ENCODE data around the gene SPIB.

The SPIB gene

DNA sequence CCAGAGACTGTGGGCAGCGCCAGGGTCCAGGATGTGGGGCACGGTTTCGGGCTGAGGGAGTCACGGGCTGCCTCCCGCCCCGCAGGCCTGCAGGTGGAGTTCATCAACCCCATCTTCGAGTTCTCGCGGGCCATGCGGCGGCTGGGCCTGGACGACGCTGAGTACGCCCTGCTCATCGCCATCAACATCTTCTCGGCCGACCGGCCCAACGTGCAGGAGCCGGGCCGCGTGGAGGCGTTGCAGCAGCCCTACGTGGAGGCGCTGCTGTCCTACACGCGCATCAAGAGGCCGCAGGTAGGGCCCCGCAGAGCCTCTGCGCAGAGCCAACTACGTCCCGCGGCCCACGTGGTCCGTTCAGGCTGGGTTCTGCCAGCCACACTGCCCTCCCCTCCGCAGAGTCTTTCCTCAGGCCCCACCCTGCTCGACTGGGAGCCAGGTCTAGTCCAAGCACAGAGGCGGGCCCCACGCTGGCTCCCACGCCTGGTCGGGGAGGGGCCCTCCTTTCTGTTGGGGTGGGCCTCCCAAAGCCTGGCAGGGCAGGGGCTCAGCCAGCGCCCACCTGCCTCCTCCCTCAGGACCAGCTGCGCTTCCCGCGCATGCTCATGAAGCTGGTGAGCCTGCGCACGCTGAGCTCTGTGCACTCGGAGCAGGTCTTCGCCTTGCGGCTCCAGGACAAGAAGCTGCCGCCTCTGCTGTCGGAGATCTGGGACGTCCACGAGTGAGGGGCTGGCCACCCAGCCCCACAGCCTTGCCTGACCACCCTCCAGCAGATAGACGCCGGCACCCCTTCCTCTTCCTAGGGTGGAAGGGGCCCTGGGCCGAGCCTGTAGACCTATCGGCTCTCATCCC is 36.6 kb upstream of the SPIB start:
- in situ Hi-C loops (cut with HindIII; ENCODE audit: low pct_ligation_motif_present, low sequenced_read_pairs) = no loop called here
- Histone ChIP-seq H3K4me3 (ENCODE audit: low read depth, low read length) (no peak overlapping the region), H3K27ac (no peak overlapping the region), H3K36me3 (replicated peaks) (peaks cover 35% of the 10 kb centered on the region), H3K27me3 (replicated peaks) (no peaks in the 10 kb centered on the region)
- no peak for TF ChIP-seq CTCF (IDR thresholded peaks at IDR 0.05; ENCODE audit: low read depth, low read length, missing control alignments)
- no peak for DNase-seq

DNA sequence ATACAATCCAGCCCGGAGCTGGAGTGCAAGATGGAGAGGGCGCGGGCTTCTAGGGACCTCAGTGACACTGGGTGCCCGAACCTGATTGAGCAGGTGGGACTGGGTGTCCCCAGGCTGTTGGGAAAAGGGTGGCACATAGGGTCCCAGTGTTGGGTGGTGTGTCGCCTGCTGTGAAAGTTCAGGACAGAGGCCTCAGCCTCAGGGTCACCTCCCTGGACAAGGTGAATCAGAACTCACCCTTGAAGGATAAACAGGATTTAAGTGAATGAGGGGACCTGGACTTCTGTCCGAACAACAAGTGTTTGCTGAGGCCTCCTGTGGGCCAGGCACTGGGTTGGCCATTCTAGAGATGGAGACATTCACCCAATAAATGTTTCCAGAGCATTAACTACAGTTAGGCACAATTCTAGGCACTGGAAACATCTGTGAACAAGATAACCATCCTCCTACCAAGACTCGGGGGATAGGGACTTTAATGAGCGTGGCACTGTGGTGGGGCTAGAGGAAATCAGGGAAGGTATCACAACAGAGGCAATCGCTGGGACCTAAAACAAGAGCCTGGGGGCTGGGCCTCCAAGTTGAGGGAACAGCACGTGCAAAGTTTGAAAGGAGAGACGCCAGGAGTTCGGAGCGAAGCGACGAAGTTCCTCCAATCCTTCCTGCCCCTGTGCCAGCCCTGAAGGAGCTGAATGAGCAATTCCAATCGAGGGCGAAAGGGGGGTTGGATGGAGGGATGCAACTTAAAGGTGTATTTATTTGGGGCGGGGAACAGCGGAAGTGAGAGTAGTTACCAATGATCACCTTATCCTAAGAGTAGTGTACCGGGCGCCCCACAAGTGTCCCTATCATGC is 35.5 kb upstream of the SPIB start:
- DNase-seq = peak; percentile 4
- in situ Hi-C loops (cut with HindIII; ENCODE audit: low pct_ligation_motif_present, low sequenced_read_pairs) = no loop called here
- no peak for TF ChIP-seq CTCF (IDR thresholded peaks at IDR 0.05; ENCODE audit: low read depth, low read length, missing control alignments)

GRCh38 chr19:50383852-50384684 is 34.7 kb upstream of the SPIB start, which contains the start of gene POLD1:
TSS of gene POLD1 (plus strand) at chr19:50384347. CDS start at chr19:50398852, 14,505 bp downstream.
- peak within 1 kb of the TSS; percentile 72 for H3K4me3 ChIP-seq (ENCODE audit: low read depth, low read length)
- in situ Hi-C loops (cut with HindIII; ENCODE audit: low pct_ligation_motif_present, low sequenced_read_pairs) = no loop called here
- H3K27ac ChIP-seq = peak within 1 kb of the TSS; percentile 26
- no peaks in the 10 kb centered on the region for H3K27me3 ChIP-seq (replicated peaks)
- peak; percentile 96 for DNase-seq
- H3K36me3 ChIP-seq (replicated peaks) = peaks cover 18% of the 10 kb centered on the region
- TF ChIP-seq CTCF (IDR thresholded peaks at IDR 0.05; ENCODE audit: low read depth, low read length, missing control alignments) = no peak

More for the DNA sequence above, 35.5 kb upstream of the SPIB start:
- Histone ChIP-seq H3K27me3 (replicated peaks) (no peaks in the 10 kb centered on the region), H3K4me3 (ENCODE audit: low read depth, low read length) (peak overlapping the region; percentile 72), H3K27ac (peak overlapping the region; percentile 21), H3K36me3 (replicated peaks) (peaks cover 26% of the 10 kb centered on the region)

- Histone ChIP-seq H3K4me3 (ENCODE audit: low read depth, low read length) (peak overlapping the region; percentile 72), H3K27ac (peak overlapping the region; percentile 26), H3K27me3 (replicated peaks) (no peaks in the 10 kb centered on the region), H3K36me3 (replicated peaks) (peaks cover 11% of the 10 kb centered on the region)
- in situ Hi-C loops (cut with HindIII; ENCODE audit: low pct_ligation_motif_present, low sequenced_read_pairs) = no loop called here
- no peak for TF ChIP-seq CTCF (IDR thresholded peaks at IDR 0.05; ENCODE audit: low read depth, low read length, missing control alignments)
- peak; percentile 37 for DNase-seq
Measured at GRCh38 chr19:50384685-50385535, 33.8 kb upstream of the SPIB start.

All from brain microvascular endothelial cell (primary cell).